ENCODE measurements around the gene LRRN1. TPM values are rescaled to one million over a fixed set of nuclear protein-coding genes. Genes with fewer than 3 reads are reported as not detected.
"Not testable (repeated sequence)": the region's sequence is repeated elsewhere in the genome, so short reads cannot be mapped to it uniquely, and the experiment has no call there.

LRRN1 gene
- total and polyA plus RNA-seq, 3 experiments from 2014 or later = 0.23 to 0.80 (median 0.39) TPM

DNA sequence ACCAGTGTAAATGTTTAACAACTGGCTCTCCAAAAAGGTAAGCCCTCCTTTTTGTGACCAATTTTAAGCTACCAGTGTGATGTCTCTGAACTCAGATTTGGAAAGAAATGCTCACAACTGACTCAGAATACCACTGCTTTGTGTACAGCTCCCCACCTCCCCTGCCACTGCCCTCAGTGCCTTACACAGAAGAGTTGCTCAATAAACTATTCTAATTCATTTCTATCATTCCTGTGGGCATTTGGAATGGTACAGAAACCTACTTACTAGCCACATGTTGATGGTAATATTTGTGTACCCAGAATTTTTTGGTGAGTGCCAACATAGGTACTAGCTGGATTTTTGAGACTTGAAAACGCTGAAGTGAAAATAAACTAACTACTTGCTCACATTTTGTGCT, 16.0 kb downstream of the LRRN1 start:
- CTCF ChIA-PET = no interaction called here
- POLR2A ChIA-PET = no interaction called here
- Histone ChIP-seq H3K36me3 (ENCODE audit: insufficient read depth, low read length) (no peaks in the 10 kb centered on the region), H3K4me3 (ENCODE audit: low read length) (no peak overlapping the region), H3K9me3 (ENCODE audit: low read length) (no peaks in the 10 kb centered on the region), H3K4me1 (ENCODE audit: insufficient read depth, low read length) (no peaks in the 10 kb centered on the region), H3K27ac (ENCODE audit: low read depth, low read length) (no peak overlapping the region), H3K27me3 (ENCODE audit: insufficient read depth, low read length, poor library complexity, severe bottlenecking) (no peaks in the 10 kb centered on the region)
- Mint-ChIP-seq H3K4me1 (no peaks in the 10 kb centered on the region), H3K27me3 (no peaks in the 10 kb centered on the region), H3K27ac (no peak overlapping the region), H3K36me3 (peaks cover 1 to 11% (median 2%) of the 10 kb centered on the region in 3 donors), H3K9me3 (no peaks in the 10 kb centered on the region), H3K4me3 (no peak overlapping the region)
- DNase-seq = no peak

DNA sequence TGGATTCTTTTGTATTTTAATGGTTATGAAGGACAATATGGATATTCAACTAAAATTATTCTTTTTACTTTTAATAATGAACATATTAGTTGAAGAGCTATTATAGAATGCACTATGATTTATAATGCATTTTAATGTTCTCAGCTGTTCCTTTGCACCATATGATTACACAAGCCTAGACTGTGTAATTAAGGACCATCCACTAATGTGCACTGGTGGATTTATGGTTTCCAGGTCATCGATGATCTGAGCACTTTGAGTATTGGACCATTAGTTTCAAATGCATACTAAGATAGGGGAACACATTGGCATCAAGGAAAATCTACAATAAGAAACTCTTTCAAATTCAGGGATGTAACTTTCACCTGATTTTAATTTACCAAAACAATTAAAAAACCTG, 16.8 kb downstream of the LRRN1 start:
- Histone ChIP-seq H3K4me1 (ENCODE audit: insufficient read depth, low read length) (no peaks in the 10 kb centered on the region), H3K4me3 (ENCODE audit: low read length) (no peak overlapping the region), H3K36me3 (ENCODE audit: insufficient read depth, low read length) (no peaks in the 10 kb centered on the region), H3K27me3 (ENCODE audit: insufficient read depth, low read length, poor library complexity, severe bottlenecking) (no peaks in the 10 kb centered on the region), H3K27ac (ENCODE audit: low read depth, low read length) (no peak overlapping the region), H3K9me3 (ENCODE audit: low read length) (no peaks in the 10 kb centered on the region)
- ChIA-PET POLR2A (no interaction called here), CTCF (no interaction called here)
- no peak overlapping the region for H3K4me3 Mint-ChIP-seq
- no peak for DNase-seq
- no peak overlapping the region for H3K27ac Mint-ChIP-seq
- no peaks in the 10 kb centered on the region for H3K27me3 Mint-ChIP-seq
- peaks cover 1 to 11% (median 2%) of the 10 kb centered on the region in 3 donors for H3K36me3 Mint-ChIP-seq
- no peaks in the 10 kb centered on the region for H3K9me3 Mint-ChIP-seq
- H3K4me1 Mint-ChIP-seq = no peaks in the 10 kb centered on the region

- POLR2A ChIA-PET = no interaction called here
- H3K4me1 Mint-ChIP-seq = no peaks in the 10 kb centered on the region
- no peaks in the 10 kb centered on the region for H3K9me3 ChIP-seq (ENCODE audit: low read length)
- peaks cover 3 to 16% (median 6%) of the 10 kb centered on the region in 3 donors for H3K36me3 Mint-ChIP-seq
- H3K27me3 ChIP-seq (ENCODE audit: insufficient read depth, low read length, poor library complexity, severe bottlenecking) = no peaks in the 10 kb centered on the region
- no peaks in the 10 kb centered on the region for H3K9me3 Mint-ChIP-seq
- no peaks in the 10 kb centered on the region for H3K27me3 Mint-ChIP-seq
- no peak overlapping the region for H3K4me3 ChIP-seq (ENCODE audit: low read length)
- CTCF ChIA-PET = interaction anchor here (1.1 kb wide), 1 partner anchor 11 kb away, joined by 3 read pairs; no protein-coding TSS in a partner anchor
- no peaks in the 10 kb centered on the region for H3K36me3 ChIP-seq (ENCODE audit: insufficient read depth, low read length)
- H3K27ac ChIP-seq (ENCODE audit: low read depth, low read length) = no peak overlapping the region
- DNase-seq = no peak
- H3K4me3 Mint-ChIP-seq = no peak overlapping the region
- H3K4me1 ChIP-seq (ENCODE audit: insufficient read depth, low read length) = no peaks in the 10 kb centered on the region
- no peak overlapping the region for H3K27ac Mint-ChIP-seq
Measured at GRCh38 chr3:3817865-3818264, 18.6 kb downstream of the LRRN1 start.

DNA sequence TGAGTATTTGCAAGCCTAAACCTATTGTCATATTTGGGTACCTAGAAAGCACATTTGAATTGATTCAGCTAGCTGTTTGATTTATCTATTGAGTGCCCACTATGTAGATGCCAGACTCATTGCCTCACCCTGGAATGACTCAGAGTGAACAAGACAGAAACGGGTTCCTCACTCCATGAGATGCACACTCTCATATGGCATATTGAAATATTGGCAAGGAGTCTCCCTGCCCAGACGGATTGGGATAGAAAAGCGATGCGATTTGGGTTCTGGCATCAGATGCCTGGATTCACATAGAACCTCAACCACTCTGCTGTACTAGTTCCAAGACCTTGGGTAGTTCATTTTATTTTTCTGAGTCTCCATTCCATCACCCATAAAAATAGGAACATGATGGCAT, 22.5 kb downstream of the LRRN1 start:
- Mint-ChIP-seq H3K4me3 (no peak overlapping the region), H3K36me3 (peaks cover 2 to 14% (median 6%) of the 10 kb centered on the region in 3 donors), H3K4me1 (no peaks in the 10 kb centered on the region), H3K27ac (no peak overlapping the region), H3K27me3 (no peaks in the 10 kb centered on the region), H3K9me3 (no peaks in the 10 kb centered on the region)
- H3K27ac ChIP-seq (ENCODE audit: low read depth, low read length) = no peak overlapping the region
- H3K27me3 ChIP-seq (ENCODE audit: insufficient read depth, low read length, poor library complexity, severe bottlenecking) = no peaks in the 10 kb centered on the region
- no peaks in the 10 kb centered on the region for H3K9me3 ChIP-seq (ENCODE audit: low read length)
- no peaks in the 10 kb centered on the region for H3K36me3 ChIP-seq (ENCODE audit: insufficient read depth, low read length)
- POLR2A ChIA-PET = no interaction called here
- CTCF ChIA-PET = no interaction called here
- no peaks in the 10 kb centered on the region for H3K4me1 ChIP-seq (ENCODE audit: insufficient read depth, low read length)
- no peak for DNase-seq
- H3K4me3 ChIP-seq (ENCODE audit: low read length) = no peak overlapping the region

GRCh38 chr3:3825035-3825434, 25.8 kb downstream of the LRRN1 start:
- POLR2A ChIA-PET = no interaction called here

GRCh38 chr3:3826521-3826920, 27.3 kb downstream of the LRRN1 start:
- Histone ChIP-seq H3K4me3 (ENCODE audit: low read length) (no peak overlapping the region), H3K9me3 (ENCODE audit: low read length) (no peaks in the 10 kb centered on the region), H3K36me3 (ENCODE audit: insufficient read depth, low read length) (no peaks in the 10 kb centered on the region), H3K4me1 (ENCODE audit: insufficient read depth, low read length) (no peaks in the 10 kb centered on the region), H3K27me3 (ENCODE audit: insufficient read depth, low read length, poor library complexity, severe bottlenecking) (no peaks in the 10 kb centered on the region), H3K27ac (ENCODE audit: low read depth, low read length) (no peak overlapping the region)
- no peak for DNase-seq
- Mint-ChIP-seq H3K9me3 (peaks cover 0 to 8% (median 0%) of the 10 kb centered on the region in 5 donors), H3K4me1 (no peaks in the 10 kb centered on the region), H3K27ac (no peak overlapping the region), H3K4me3 (no peak overlapping the region), H3K36me3 (peaks cover 0 to 18% (median 3%) of the 10 kb centered on the region in 3 donors), H3K27me3 (no peaks in the 10 kb centered on the region)
- ChIA-PET POLR2A (no interaction called here), CTCF (no interaction called here)

More at GRCh38 chr3:3825035-3825434, 25.8 kb downstream of the LRRN1 start:
- H3K27ac Mint-ChIP-seq = no peak overlapping the region
- DNase-seq = no peak
- H3K9me3 Mint-ChIP-seq = peaks cover 0 to 2% (median 0%) of the 10 kb centered on the region in 5 donors
- Histone ChIP-seq H3K9me3 (ENCODE audit: low read length) (no peaks in the 10 kb centered on the region), H3K27me3 (ENCODE audit: insufficient read depth, low read length, poor library complexity, severe bottlenecking) (no peaks in the 10 kb centered on the region), H3K27ac (ENCODE audit: low read depth, low read length) (no peak overlapping the region), H3K36me3 (ENCODE audit: insufficient read depth, low read length) (no peaks in the 10 kb centered on the region), H3K4me1 (ENCODE audit: insufficient read depth, low read length) (no peaks in the 10 kb centered on the region), H3K4me3 (ENCODE audit: low read length) (no peak overlapping the region)
- CTCF ChIA-PET = no interaction called here
- H3K27me3 Mint-ChIP-seq = no peaks in the 10 kb centered on the region
- no peaks in the 10 kb centered on the region for H3K4me1 Mint-ChIP-seq
- peaks cover 2 to 15% (median 6%) of the 10 kb centered on the region in 3 donors for H3K36me3 Mint-ChIP-seq
- H3K4me3 Mint-ChIP-seq = no peak overlapping the region

DNA sequence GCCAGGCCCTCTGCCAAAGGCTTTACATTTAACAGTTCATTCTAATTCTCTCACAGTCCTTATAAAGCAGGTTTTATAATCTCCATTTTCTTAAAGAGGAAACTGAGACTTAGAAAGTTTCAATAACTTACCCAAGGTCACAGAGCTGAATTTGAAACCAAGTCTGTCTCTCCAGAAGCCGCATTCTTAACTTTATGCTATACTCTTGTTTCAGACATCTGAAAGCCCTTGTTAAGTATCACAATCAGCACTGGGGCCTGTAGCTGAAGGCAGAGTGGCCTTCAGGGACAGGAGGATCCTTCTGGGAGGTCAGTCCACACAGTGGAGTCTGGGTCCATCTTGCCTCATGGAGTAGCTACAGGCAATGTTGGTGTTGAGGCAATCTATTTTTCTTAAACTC, 27.9 kb downstream of the LRRN1 start:
- DNase-seq = no peak
- Histone ChIP-seq H3K36me3 (ENCODE audit: insufficient read depth, low read length) (no peaks in the 10 kb centered on the region), H3K27ac (ENCODE audit: low read depth, low read length) (no peak overlapping the region), H3K9me3 (ENCODE audit: low read length) (no peaks in the 10 kb centered on the region), H3K4me1 (ENCODE audit: insufficient read depth, low read length) (no peaks in the 10 kb centered on the region), H3K4me3 (ENCODE audit: low read length) (no peak overlapping the region), H3K27me3 (ENCODE audit: insufficient read depth, low read length, poor library complexity, severe bottlenecking) (no peaks in the 10 kb centered on the region)
- peaks cover 0 to 18% (median 3%) of the 10 kb centered on the region in 3 donors for H3K36me3 Mint-ChIP-seq
- no peaks in the 10 kb centered on the region for H3K27me3 Mint-ChIP-seq
- peaks cover 0 to 10% (median 0%) of the 10 kb centered on the region in 5 donors for H3K9me3 Mint-ChIP-seq
- H3K4me3 Mint-ChIP-seq = no peak overlapping the region
- no peaks in the 10 kb centered on the region for H3K4me1 Mint-ChIP-seq
- ChIA-PET CTCF (no interaction called here), POLR2A (no interaction called here)
- no peak overlapping the region for H3K27ac Mint-ChIP-seq

GRCh38 chr3:3828417-3828816, 29.2 kb downstream of the LRRN1 start:
- H3K4me1 Mint-ChIP-seq; H3K27me3 ChIP-seq (ENCODE audit: insufficient read depth, low read length, poor library complexity, severe bottlenecking); H3K27ac Mint-ChIP-seq; CTCF ChIA-PET; H3K4me3 ChIP-seq (ENCODE audit: low read length); H3K36me3 ChIP-seq (ENCODE audit: insufficient read depth, low read length); H3K4me1 ChIP-seq (ENCODE audit: insufficient read depth, low read length); DNase-seq; POLR2A ChIA-PET; H3K4me3 Mint-ChIP-seq; H3K27ac ChIP-seq (ENCODE audit: low read depth, low read length); H3K9me3 ChIP-seq (ENCODE audit: low read length); H3K27me3 Mint-ChIP-seq: not testable (repeated sequence)
- Mint-ChIP-seq H3K9me3 (peaks cover 5 to 23% (median 7%) of the 10 kb centered on the region in 5 donors), H3K36me3 (peaks cover 0 to 20% (median 3%) of the 10 kb centered on the region in 3 donors)

DNA sequence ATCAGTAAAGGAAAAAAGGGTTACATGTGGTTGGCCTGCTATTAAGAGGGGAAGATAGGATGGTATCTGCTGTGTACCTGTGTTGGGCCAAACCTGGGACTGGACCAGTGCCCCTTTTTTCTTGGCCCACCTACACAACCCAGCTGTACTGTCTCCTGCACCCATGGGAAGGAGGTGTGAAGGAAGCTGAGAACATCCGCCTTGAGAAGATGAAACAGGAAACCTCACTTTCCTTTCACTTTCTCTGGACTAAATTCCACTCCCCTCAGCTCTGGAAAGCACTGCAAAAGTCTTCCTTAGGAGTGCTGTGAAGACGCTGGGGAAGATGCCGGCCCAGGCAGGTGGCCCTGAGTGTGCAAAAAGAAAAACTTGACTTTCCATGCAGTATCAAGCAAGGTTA, 37.6 kb downstream of the LRRN1 start:
- Histone ChIP-seq H3K4me3 (ENCODE audit: low read length) (no peak overlapping the region), H3K9me3 (ENCODE audit: low read length) (no peaks in the 10 kb centered on the region), H3K36me3 (ENCODE audit: insufficient read depth, low read length) (no peaks in the 10 kb centered on the region), H3K27ac (ENCODE audit: low read depth, low read length) (no peak overlapping the region), H3K4me1 (ENCODE audit: insufficient read depth, low read length) (no peaks in the 10 kb centered on the region), H3K27me3 (ENCODE audit: insufficient read depth, low read length, poor library complexity, severe bottlenecking) (no peaks in the 10 kb centered on the region)
- H3K36me3 Mint-ChIP-seq = peaks cover 0 to 13% (median 3%) of the 10 kb centered on the region in 3 donors
- H3K4me1 Mint-ChIP-seq = peaks cover 0 to 9% (median 0%) of the 10 kb centered on the region in 3 donors
- H3K27ac Mint-ChIP-seq = no peak overlapping the region
- no peak overlapping the region for H3K4me3 Mint-ChIP-seq
- ChIA-PET POLR2A (no interaction called here), CTCF (no interaction called here)
- H3K27me3 Mint-ChIP-seq = no peaks in the 10 kb centered on the region
- peaks cover 25 to 46% (median 30%) of the 10 kb centered on the region in 5 donors for H3K9me3 Mint-ChIP-seq
- no peak for DNase-seq
